A549 (cell line): Measurements from ENCODE around the gene TAS2R30.

Experiments used
- CEBPB ChIP-seq, 2 experiments: fragments of >200 bp in 1 of 2; sonication (Bioruptor Twin) in 1 of 2; formaldehyde crosslinking in 1 of 2; IDR thresholded peaks; 2 replicates each; pipeline ENCODE4 v1.6.1; 2012 to 2016
- EP300 ChIP-seq, 2 experiments: fragments of >200 bp; sonication (Bioruptor Twin); formaldehyde crosslinking; IDR thresholded peaks; 2 replicates in 1 of 2; 3 replicates in 1 of 2; pipeline ENCODE4 v1.6.1; 2016 to 2017
- HDAC2 ChIP-seq: fragments of 200-600 bp; sonication (generic); IDR thresholded peaks from 2 replicates; pipeline ENCODE4 v1.6.1; 2016
- POLR2A ChIP-seq: IDR thresholded peaks from 2 replicates; pipeline ENCODE4 v1.6.1; 2012; ENCODE audit warnings: mild to moderate bottlenecking, low read length
- TF ChIP-seq, protein P1 (sequence below): fragments of >200 bp; sonication (Bioruptor Twin); formaldehyde crosslinking; IDR thresholded peaks from 3 replicates; pipeline ENCODE4 v1.5.1; 2016

DNA sequence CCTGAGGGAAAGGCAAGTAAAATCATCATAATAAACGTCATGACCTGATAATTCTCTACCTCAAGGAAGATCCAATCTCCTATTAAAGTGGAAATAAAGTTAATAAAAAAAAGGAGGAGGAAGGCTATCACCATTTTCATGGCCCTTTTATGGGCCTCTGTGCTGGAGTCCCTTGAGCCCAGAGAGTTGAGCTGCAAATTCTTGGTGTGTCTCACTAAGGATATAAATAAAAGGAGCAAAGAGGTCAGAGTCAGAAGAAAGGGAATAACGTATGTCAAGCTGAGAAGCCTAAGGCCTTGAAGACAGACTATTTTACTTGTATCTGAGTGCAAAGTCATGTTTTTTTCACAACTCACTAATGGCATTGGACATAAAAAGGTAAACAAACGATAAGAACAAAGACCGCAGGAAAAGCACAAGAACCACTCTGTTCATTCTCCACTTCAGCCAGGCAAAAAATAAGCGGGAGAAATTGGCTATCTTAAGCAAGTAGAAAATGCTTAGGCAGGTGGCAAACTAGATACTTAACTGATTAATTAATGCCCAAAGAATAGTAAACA lies 24.5 kb upstream of the TAS2R30 start:
- TF ChIP-seq, protein P1, sequence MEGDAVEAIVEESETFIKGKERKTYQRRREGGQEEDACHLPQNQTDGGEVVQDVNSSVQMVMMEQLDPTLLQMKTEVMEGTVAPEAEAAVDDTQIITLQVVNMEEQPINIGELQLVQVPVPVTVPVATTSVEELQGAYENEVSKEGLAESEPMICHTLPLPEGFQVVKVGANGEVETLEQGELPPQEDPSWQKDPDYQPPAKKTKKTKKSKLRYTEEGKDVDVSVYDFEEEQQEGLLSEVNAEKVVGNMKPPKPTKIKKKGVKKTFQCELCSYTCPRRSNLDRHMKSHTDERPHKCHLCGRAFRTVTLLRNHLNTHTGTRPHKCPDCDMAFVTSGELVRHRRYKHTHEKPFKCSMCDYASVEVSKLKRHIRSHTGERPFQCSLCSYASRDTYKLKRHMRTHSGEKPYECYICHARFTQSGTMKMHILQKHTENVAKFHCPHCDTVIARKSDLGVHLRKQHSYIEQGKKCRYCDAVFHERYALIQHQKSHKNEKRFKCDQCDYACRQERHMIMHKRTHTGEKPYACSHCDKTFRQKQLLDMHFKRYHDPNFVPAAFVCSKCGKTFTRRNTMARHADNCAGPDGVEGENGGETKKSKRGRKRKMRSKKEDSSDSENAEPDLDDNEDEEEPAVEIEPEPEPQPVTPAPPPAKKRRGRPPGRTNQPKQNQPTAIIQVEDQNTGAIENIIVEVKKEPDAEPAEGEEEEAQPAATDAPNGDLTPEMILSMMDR, result no peak
- TF ChIP-seq POLR2A (no peak), EP300 (IDR thresholded peaks at IDR 0.05) (no peak), HDAC2 (no peak), CEBPB (IDR thresholded peaks at IDR 0.05) (no peak)
